Measurements from ENCODE around the gene METTL16.

DNA sequence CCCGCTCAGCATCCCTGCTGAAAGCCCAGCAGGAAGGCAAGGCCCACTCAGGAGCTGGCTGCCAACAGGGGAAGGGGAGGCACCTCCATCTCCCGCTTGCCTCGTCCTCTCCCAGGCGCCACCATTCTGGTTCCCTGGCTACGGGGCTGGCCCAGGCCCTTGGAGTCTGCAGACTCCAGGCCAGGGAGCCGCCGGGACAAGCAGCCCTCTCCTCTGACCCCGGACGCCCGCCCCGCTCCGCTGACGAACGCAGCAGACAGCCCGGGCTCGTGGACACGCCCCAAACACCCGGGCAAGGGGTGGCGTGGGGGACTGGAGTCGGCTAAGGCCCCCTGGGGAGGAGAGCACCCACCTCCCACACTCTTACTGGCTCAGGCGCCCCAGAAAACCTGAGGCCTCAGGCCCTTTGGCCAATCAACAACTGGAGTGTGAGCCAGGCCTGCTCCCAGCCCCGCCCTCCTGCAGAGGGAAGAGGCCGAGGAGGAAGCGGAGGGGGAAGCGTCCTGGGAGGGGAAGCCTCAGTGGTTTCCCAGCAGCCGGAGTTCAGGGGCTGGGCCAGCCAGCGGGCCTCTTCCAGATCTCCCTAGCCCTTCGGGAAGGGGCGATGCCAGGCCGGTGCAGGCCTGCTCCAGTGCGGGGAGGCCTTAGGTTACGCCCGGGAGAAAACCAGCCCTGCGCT, 115.0 kb downstream of the METTL16 start:
- TF ChIP-seq, protein P1, sequence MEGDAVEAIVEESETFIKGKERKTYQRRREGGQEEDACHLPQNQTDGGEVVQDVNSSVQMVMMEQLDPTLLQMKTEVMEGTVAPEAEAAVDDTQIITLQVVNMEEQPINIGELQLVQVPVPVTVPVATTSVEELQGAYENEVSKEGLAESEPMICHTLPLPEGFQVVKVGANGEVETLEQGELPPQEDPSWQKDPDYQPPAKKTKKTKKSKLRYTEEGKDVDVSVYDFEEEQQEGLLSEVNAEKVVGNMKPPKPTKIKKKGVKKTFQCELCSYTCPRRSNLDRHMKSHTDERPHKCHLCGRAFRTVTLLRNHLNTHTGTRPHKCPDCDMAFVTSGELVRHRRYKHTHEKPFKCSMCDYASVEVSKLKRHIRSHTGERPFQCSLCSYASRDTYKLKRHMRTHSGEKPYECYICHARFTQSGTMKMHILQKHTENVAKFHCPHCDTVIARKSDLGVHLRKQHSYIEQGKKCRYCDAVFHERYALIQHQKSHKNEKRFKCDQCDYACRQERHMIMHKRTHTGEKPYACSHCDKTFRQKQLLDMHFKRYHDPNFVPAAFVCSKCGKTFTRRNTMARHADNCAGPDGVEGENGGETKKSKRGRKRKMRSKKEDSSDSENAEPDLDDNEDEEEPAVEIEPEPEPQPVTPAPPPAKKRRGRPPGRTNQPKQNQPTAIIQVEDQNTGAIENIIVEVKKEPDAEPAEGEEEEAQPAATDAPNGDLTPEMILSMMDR (conservative IDR thresholded peaks at IDR 0.05; ENCODE audit: low read length): no peak
- TF ChIP-seq EZH2phosphoT487 (IDR thresholded peaks at IDR 0.05; ENCODE audit: borderline replicate concordance, low read depth, low read length): no peak
